Muscle layer of duodenum (tissue), 2 donors: ENCODE data around the gene SLCO4A1.

ENCODE experiments used
- H3K27ac ChIP-seq: one replicate; pipeline ENCODE4 v1.7.0; 2013; ENCODE audit warnings: mild to moderate bottlenecking, low read length
- H3K27me3 ChIP-seq: one replicate; pipeline ENCODE4 v1.7.0; 2013; ENCODE audit warnings: low read depth, mild to moderate bottlenecking, control low read depth, low read length
- H3K36me3 ChIP-seq, 2 donors: one replicate each; pipeline ENCODE4 v1.7.0; 2013; ENCODE audit warnings: low read length in 2 of 2, control low read depth in 1 of 2, mild to moderate bottlenecking in 1 of 2; ENCODE audit not compliant: insufficient read depth in 2 of 2, control insufficient read depth in 1 of 2
- H3K4me1 ChIP-seq, 2 donors: one replicate each; pipeline ENCODE4 v1.7.0; 2013; ENCODE audit warnings: low read length in 2 of 2, mild to moderate bottlenecking in 2 of 2, control low read depth in 1 of 2, moderate library complexity in 1 of 2; ENCODE audit not compliant: insufficient read depth in 2 of 2, control insufficient read depth in 1 of 2
- H3K4me3 ChIP-seq, 2 donors: one replicate each; pipeline ENCODE4 v1.7.0; 2013; ENCODE audit warnings: low read length in 2 of 2, low read depth in 1 of 2, mild to moderate bottlenecking in 1 of 2
- H3K9me3 ChIP-seq, 2 donors: one replicate each; pipeline ENCODE4 v1.7.0; 2013; ENCODE audit warnings: low read length in 2 of 2, control low read depth in 1 of 2, mild to moderate bottlenecking in 1 of 2; ENCODE audit not compliant: control insufficient read depth in 1 of 2
- donor health status: healthy.

Gene SLCO4A1

DNA sequence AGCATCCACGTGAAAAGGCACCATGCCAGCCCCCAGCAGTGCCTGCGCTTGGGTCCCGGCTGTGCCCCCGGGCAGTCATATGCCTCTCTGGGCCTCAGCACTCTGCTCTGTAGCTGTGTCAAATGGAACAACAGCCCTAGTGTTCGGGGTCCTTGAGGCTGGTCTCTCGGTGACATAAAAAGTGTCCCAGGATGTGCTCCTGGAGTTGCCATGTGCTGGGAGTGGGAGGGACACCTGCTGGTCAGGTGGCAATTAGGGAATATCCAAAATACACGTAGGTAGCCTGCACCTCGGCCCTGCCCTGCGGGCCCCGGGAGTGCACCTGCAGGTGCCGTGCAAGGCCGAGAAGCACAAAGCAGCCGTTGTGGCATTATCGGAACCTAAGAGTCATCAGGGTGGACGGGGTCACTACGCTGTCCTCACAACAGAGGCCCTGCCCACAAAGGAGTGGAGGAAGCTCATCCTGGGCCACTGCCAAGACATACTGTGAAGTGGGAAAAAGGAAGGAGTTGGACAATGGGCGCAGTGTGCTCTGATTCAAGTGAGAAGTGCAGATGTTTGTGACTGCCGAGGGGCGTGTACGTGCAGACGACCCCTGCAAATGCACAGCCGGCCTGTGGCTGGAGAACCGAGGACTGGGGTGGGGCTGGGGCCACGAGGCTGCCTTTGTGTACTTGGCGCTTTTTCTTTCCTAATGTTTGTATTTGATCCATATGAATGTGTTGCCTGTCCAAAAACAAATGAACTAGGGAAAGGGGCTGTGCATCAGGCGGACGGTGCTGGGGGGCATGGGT lies 24.6 kb downstream of the SLCO4A1 start:
- no peaks in the 10 kb centered on the region for H3K36me3 ChIP-seq
- H3K4me3 ChIP-seq: no peak overlapping the region
- H3K27me3 ChIP-seq: no peaks in the 10 kb centered on the region
- peaks cover 0 to 11% of the 10 kb centered on the region in 2 donors for H3K4me1 ChIP-seq
- no peak overlapping the region for H3K27ac ChIP-seq
- H3K9me3 ChIP-seq: no peaks in the 10 kb centered on the region

DNA sequence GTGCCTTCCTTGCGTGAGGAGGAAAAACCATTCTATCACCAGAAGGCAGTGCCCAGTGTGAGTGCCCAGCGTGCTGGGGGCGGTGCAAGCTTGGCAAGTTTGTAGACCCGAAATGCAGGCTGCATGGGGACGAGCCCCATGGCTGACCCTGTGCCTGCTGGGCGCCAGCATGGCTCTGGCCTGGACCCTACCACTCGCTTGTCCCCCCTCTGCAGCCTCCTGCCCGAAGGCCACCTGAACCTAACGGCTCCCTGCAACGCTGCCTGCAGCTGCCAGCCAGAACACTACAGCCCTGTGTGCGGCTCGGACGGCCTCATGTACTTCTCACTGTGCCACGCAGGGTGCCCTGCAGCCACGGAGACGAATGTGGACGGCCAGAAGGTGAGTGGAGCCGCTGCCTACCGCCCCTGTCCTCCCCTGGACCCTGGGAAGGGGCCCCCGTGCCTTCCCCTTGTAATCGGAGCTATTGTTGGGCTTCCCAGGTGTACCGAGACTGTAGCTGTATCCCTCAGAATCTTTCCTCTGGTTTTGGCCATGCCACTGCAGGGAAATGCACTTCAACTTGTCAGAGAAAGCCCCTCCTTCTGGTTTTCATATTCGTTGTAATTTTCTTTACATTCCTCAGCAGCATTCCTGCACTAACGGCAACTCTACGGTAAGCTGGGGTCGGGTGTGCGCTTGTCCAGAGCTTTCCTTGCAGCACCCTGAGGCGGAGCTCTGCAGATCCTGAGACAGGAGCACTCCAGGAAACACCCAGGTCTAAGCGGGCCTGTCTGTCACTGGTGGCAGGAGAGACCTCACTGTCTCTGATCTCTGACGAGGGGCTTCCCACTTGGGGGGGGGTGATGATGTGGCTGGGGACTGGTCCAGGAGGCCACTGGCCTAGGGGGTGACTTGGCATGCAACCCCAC lies 25.5 kb downstream of the SLCO4A1 start:
- H3K27ac ChIP-seq: no peak overlapping the region
- H3K36me3 ChIP-seq: no peaks in the 10 kb centered on the region
- H3K9me3 ChIP-seq: no peaks in the 10 kb centered on the region
- H3K4me1 ChIP-seq: peaks cover 0 to 11% of the 10 kb centered on the region in 2 donors
- no peak overlapping the region for H3K4me3 ChIP-seq
- no peaks in the 10 kb centered on the region for H3K27me3 ChIP-seq

DNA sequence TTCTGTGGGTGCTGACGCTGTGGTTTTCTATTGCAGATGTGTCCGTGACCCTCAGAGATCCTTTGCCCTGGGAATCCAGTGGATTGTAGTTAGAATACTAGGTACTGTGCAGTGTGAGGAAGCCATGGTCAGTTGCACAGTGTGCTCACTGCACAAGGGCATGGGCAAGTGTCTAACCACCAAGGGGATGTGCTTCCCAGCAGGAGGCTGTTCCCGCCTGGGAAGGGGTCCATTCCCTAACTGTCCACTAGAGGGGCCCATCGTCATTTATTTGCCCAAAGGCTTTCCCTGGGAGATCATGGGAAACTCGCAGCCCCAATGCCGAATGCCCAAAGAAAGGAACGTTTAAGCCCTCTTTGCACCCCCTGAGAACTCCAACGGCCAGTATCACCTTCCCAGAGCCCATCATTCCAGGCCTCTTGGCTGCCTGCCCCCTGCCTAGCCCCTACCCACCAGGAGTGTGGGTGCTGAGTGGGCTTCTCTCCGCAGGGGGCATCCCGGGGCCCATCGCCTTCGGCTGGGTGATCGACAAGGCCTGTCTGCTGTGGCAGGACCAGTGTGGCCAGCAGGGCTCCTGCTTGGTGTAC lies 26.2 kb downstream of the SLCO4A1 start:
- no peaks in the 10 kb centered on the region for H3K9me3 ChIP-seq
- no peaks in the 10 kb centered on the region for H3K27me3 ChIP-seq
- peaks cover 0 to 11% of the 10 kb centered on the region in 2 donors for H3K4me1 ChIP-seq
- no peaks in the 10 kb centered on the region for H3K36me3 ChIP-seq
- H3K27ac ChIP-seq: no peak overlapping the region
- H3K4me3 ChIP-seq: no peak overlapping the region

DNA sequence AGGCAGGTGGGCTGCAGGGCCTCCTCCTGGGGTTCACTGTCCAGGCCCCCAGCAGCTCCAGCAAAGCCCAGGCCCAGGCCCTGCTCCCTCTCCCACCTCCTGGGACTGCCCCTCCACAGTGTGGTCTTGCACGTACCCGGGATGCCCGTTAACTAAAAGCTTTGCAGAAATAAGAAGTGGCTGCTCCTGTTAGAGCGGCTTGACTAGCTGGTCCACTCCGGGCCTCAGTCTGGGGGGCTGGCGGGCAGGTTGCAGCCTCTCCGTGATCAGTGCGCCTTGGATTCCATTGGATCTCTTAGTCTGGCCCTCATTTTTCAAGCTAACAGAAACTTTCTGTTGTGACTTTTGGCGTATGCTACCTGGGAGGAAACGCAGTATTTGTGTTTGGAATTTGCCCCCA lies 26.9 kb downstream of the SLCO4A1 start:
- Histone ChIP-seq H3K4me3 (no peak overlapping the region), H3K27me3 (no peaks in the 10 kb centered on the region), H3K36me3 (no peaks in the 10 kb centered on the region), H3K9me3 (no peaks in the 10 kb centered on the region), H3K4me1 (peaks cover 0 to 11% of the 10 kb centered on the region in 2 donors), H3K27ac (no peak overlapping the region)

DNA sequence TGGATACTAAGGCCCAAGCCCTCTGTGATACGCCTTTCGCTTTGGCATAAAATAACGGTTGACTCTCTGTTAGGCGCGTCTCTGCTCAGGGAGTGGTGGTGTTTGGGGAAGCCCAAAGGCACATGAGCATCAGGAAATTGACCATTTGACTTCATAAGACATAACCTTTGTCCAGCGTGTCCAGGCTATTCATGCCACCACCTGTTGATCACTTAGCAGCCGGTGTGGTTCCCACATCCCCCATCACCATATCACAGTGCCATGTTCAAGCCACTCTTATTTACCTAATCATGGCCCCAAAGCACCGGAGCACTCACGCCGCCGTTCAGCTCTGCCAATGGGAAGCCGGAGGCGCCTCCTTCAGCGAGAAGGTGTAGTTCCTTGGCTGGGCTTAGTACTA lies 27.9 kb downstream of the SLCO4A1 start:
- Histone ChIP-seq H3K27me3 (no peaks in the 10 kb centered on the region), H3K27ac (no peak overlapping the region), H3K4me3 (no peak overlapping the region), H3K4me1 (peaks cover 0 to 11% of the 10 kb centered on the region in 2 donors), H3K36me3 (no peaks in the 10 kb centered on the region), H3K9me3 (no peaks in the 10 kb centered on the region)

DNA sequence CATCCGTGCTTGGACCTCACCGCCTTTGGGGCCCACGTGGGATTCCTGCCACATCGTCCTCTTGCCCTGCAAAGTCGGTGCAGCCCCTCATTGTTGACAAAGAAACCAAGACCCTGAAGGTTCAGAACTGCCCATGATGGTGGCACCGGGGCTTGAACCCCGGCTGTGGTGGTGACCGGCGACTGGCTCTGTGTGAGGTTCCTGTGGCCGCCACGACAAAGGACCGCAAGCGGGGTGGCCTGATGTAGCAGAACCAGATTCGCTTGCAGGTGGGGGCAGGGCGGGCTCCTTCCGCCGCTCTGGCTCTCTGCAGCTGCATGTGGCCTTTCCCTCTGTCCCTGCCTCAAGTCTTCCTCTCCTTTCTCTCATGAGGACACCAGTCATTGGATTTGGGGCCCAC lies 28.7 kb downstream of the SLCO4A1 start:
- no peaks in the 10 kb centered on the region for H3K9me3 ChIP-seq
- H3K4me1 ChIP-seq: peaks cover 0 to 11% of the 10 kb centered on the region in 2 donors
- H3K36me3 ChIP-seq: no peaks in the 10 kb centered on the region
- H3K27me3 ChIP-seq: no peaks in the 10 kb centered on the region
- H3K4me3 ChIP-seq: no peak overlapping the region
- H3K27ac ChIP-seq: no peak overlapping the region

DNA sequence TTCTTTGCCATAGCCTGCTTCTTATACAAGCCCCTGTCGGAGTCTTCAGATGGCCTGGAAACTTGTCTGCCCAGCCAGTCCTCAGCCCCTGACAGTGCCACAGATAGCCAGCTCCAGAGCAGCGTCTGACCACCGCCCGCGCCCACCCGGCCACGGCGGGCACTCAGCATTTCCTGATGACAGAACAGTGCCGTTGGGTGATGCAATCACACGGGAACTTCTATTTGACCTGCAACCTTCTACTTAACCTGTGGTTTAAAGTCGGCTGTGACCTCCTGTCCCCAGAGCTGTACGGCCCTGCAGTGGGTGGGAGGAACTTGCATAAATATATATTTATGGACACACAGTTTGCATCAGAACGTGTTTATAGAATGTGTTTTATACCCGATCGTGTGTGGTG lies 29.5 kb downstream of the SLCO4A1 start:
- Histone ChIP-seq H3K27me3 (no peaks in the 10 kb centered on the region), H3K36me3 (no peaks in the 10 kb centered on the region), H3K4me1 (peaks cover 0 to 9% of the 10 kb centered on the region in 2 donors)

DNA sequence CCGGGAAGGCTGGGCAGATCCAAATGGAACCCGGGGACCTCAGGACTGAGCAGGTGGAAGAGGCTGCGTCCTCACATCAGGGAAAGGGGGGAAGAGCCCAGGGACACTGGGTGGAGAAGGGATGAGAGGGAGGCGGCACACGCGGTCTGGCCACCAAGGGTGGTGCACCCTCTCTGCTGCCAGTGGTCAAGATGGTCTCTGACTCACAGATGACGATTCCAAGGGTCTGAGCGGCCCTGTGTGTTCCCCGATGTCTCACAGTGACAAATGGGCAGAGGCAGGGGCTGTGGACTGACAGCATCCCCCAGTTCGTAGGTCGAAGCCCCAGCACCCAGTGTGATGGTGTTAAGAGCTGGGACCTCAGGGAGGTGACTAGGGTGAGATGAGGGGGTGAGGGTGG lies 32.1 kb downstream of the SLCO4A1 start:
- Histone ChIP-seq H3K36me3 (no peaks in the 10 kb centered on the region), H3K9me3 (no peaks in the 10 kb centered on the region), H3K4me1 (no peaks in the 10 kb centered on the region), H3K27me3 (no peaks in the 10 kb centered on the region), H3K4me3 (no peak overlapping the region), H3K27ac (no peak overlapping the region)

More for the DNA sequence above, 29.5 kb downstream of the SLCO4A1 start:
- no peak overlapping the region for H3K27ac ChIP-seq
- H3K9me3 ChIP-seq: no peaks in the 10 kb centered on the region
- H3K4me3 ChIP-seq: no peak overlapping the region

DNA sequence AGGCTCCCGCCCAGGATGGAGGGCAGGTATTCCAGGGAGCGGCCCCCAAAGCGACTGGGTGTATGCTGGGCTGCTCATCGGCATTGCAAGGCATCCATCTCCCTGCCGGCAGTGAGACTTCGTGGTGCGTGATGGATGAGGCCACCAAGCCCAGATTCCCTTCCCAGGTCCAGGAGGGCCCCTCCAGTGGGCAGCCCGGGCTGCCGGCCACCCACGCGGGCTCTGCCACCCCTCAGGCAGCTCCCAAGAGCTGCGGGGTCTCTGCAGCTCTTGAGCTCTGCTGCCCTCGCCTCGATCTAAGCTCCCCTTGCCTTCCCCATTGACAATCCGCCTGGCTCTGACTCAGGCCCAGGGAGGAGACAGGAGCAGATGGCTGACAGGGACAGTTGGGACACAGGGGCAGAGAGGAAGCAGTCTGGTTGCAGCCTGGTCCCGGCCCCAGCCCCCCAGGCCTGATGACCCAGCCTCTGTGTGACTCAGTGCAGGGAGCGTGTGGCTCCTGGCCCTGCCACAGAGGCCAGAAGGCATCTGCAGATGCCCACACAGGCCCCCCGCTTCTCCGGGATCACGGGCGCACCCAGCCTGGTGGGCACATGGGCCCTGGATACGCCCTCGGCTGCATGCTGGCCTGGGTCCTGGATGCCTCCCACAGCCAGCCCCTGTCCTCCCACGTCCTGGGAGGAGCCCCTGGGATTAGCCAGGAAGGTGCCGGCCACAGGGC lies 33.0 kb downstream of the SLCO4A1 start:
- Histone ChIP-seq H3K4me3 (no peak overlapping the region), H3K9me3 (peaks cover 5 to 9% of the 10 kb centered on the region in 2 donors), H3K27ac (no peak overlapping the region), H3K4me1 (no peaks in the 10 kb centered on the region), H3K36me3 (no peaks in the 10 kb centered on the region), H3K27me3 (no peaks in the 10 kb centered on the region)

DNA sequence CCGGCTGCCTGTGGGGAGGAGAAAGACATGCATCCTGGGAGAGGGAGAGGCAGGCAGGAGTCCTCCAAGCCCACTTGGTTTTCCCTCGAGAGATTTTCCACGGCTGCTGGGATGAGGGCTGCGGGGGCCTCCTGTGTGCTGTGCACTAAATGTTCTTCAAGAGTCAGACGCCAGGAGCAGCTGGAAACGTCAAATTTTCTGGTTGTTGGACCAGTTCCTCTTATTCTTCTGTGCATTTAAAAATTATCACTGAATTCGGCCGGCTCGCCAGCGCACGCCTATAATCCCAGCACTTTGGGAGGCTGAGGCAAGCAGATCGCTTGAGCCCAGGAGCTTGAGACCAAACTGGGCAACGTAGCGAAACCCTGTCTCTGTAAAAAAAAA lies 33.6 kb downstream of the SLCO4A1 start:
- no peaks in the 10 kb centered on the region for H3K36me3 ChIP-seq
- no peaks in the 10 kb centered on the region for H3K4me1 ChIP-seq
- no peak overlapping the region for H3K27ac ChIP-seq
- no peaks in the 10 kb centered on the region for H3K27me3 ChIP-seq
- no peak overlapping the region for H3K4me3 ChIP-seq
- peaks cover 8 to 9% of the 10 kb centered on the region in 2 donors for H3K9me3 ChIP-seq

DNA sequence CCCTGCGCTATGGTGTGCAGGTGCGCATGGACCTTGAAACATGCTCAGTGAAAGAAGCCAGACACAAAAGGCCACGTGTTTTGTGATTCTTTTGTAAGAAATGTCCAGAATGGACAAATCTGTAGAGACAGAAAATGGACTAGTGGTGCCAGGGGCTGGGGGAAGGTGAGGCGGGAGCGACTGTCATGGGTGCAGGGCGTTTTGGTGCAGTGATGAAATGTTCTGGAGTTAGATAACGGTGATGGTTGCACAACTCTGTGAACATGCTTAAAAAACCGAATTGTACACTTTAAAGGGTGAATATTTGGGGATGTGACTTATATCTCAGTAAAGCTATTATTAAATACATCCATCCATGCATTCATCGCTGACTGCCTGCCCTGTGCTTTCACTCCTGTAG lies 34.7 kb downstream of the SLCO4A1 start:
- no peaks in the 10 kb centered on the region for H3K4me1 ChIP-seq
- H3K4me3 ChIP-seq: no peak overlapping the region
- H3K27ac ChIP-seq: no peak overlapping the region
- H3K36me3 ChIP-seq: no peaks in the 10 kb centered on the region
- no peaks in the 10 kb centered on the region for H3K27me3 ChIP-seq
- peaks cover 8 to 9% of the 10 kb centered on the region in 2 donors for H3K9me3 ChIP-seq
